Measurements from ENCODE around the gene ANO4.
"Not testable (repeated sequence)": the region's sequence is repeated elsewhere in the genome, so short reads cannot be mapped to it uniquely, and the experiment has no call there.

The ANO4 gene

DNA sequence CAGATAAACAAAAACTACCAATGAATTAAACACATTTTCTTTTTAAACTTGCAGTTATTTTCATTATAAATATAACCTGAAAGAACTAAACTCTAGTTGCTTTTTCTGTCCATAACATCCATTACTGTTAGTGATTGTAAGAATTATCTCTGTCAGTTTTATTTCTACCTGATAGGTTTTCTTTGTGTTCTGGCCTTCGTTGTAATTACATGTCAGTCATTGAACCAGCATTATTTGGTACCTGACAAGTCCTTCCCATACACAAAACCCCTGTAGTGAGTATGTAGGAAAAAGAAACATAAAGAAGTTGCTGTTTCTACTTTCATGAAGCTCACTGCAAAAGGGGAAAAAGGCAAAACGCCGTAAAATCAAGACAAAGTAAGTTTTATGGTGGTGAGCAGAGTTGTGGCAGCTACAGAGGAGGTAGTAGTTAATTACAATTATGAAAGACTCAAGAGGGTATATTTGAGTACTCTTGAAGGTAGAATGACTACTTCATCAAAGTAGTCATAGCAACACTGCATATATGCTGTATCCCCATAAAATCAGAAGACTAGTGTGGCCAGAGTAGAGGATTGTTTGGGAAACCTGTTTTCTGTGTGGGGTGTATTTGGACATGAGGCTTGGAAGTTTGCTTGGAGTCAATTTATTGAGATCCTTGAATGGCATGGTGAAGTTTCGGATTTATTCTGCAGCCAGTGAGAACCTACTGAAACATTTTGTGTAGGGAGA lies 312.6 kb downstream of the ANO4 start:
- no peak for DNase-seq

- no peak for DNase-seq
Measured at GRCh38 chr12:101108130-101108529, 313.6 kb downstream of the ANO4 start.

DNA sequence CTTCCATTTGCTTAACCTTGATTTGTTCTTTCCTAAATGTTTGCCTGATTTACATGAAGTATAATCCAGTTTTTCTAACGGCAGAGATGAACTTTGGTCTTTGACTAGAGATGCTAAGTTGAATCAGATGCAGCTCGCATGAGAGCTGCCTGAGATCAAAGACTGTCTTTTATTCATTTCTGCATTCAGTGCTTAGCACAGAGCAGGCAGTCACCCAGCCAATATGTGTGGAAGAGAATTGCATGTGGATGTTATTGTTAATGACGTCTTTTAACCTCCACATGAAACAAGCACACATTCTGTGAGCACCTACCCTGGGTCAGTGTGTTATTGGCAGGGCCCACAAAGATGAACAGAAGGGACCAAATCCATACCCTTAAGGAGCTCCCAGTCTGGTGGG lies 316.3 kb downstream of the ANO4 start:
- no peak for DNase-seq

DNA sequence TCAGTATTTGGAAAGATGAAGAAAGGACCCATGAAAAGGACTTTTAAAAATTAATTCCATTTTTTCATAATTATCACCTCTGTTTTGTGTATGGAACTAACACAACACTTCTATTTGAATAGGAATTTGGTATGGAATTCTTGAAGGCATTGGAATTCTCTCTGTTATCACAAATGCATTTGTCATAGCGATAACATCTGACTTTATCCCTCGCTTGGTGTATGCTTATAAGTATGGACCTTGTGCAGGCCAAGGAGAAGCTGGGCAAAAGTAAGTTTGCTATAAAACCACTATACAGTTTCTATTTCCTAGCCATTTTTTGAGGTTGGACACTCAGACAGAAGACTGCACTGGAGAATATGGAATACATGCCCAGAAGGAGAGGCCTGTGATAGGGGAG lies 316.9 kb downstream of the ANO4 start:
- DNase-seq: peak; percentile 67

GRCh38 chr12:101115326-101115725 lies 320.8 kb downstream of the ANO4 start:
- no peak for DNase-seq

DNA sequence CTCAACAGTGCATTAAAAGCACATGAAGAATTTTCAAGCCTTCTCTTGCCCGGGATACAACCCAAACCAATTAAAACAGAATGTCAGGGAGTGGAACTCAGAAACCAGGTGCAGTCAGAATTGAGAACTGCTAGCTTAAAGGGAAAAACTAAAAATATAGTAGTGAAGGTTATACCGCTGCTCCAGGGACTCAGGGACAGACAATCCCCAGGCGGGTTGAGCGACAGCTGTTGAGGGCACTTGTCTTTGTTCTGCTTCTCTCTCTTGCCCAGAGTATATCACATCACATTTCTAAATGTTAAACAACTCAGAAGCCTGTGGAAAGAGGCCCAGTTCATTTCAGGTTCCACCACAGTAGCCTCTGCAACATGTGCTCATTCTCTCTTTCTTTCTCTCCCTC lies 322.3 kb downstream of the ANO4 start:
- DNase-seq: no peak

DNA sequence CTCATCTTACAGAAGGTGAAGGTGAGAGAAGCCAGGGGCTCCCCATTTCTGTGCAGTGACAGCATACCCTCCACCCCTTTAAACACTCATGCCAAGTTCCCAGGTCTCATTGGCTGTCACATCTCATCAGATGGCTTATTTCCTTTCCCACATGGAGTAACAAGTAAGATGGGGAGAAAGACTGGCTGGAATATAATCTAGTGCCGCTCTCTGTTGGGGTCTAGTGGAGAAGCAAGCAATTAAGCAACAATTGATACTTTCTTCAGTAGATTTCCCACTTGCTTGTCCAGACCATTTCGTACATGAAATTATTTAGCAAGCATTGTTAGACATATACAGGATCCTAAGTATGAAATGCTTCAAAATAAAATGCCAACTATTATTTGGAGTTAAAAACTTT lies 323.3 kb downstream of the ANO4 start:
- no peak for DNase-seq

GRCh38 chr12:101127521-101128219 lies 333.1 kb downstream of the ANO4 start:
- peak; percentile 71 for DNase-seq

DNA sequence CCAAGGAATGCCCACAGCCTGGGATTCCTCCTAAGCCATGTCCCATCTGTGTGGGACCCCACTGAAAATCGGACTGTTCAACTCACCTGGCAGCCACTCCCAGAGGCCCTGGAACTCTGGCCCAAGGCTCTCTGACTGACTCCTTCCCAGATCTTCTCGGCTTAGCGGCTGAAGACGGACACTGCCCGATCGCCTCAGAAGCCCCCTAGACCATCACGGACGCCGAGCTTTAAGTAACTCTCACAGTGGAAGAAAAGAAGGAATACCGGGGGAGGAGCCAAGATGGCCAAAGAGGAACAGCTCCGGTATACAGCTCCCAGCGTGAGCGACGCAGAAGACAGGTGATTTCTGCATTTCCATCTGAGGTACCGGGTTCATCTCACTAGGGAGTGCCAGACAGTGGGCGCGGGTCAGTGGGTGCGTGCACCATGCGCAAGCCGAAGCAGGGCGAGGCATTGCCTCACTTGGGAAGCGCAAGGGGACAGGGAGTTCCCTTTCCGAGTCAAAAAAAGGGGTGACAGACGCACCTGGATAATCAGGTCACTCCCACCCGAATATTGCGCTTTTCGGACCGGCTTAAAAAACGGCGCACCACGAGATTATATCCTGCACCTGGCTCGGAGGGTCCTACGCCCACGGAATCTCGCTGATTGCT lies 351.3 kb downstream of the ANO4 start:
- not testable (repeated sequence) for DNase-seq

DNA sequence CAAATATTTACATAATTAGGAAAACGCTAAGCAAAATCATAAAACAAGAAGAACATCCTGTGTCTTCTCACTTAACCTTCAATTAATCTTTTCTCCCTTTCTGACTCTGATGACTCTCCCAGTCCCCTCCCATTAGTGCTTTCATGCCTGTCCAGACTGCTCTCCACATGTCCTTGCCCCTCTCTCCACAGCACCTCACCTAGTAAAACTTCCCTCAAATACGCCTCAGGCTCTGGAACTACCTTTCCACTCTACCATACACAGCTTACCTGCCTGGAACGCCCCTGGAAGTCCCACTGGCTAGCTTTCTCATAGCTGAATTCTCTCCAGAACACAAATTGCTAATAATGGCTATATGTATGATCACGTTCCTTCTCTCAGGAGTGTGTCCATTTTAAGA lies 370.7 kb downstream of the ANO4 start:
- DNase-seq: no peak

GRCh38 chr12:101166866-101167265 lies 372.3 kb downstream of the ANO4 start:
- DNase-seq: no peak

GRCh38 chr12:101168001-101168400 lies 373.4 kb downstream of the ANO4 start:
- DNase-seq: no peak

GRCh38 chr12:101172316-101172715 lies 377.7 kb downstream of the ANO4 start:
- DNase-seq: peak; percentile 8

- no peak for DNase-seq
Measured at GRCh38 chr12:101173197-101173749, 378.7 kb downstream of the ANO4 start.

DNA sequence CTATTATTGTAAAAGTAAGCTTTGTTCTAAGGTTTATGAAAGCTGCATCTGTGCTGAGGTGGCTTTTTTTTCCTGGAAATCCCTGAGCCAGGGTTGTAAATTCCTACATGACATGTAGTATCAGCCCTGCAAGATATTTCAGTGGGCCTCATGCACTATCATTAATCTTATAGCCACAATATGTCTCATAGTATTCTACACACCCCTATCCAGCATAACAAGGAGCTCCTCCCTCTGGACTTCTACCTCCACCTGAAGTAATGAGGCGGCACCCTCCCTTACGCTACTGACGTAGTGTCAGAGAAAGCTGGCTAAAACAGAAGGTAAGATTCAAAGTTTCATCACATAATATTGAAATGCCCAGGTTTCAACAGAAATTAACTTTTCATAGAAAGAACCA lies 380.0 kb downstream of the ANO4 start:
- peak; percentile 31 for DNase-seq

Measured in NCI-H226 (cell line).